Keratinocyte (primary cell): Measurements from ENCODE around the gene FSIP1. TPM values are rescaled to one million over a fixed set of nuclear protein-coding genes. Genes with fewer than 3 reads are reported as not detected.

Source experiments
- DNase-seq: peaks from one replicate; pipeline ENCODE4 v3.0.0-alpha.2; 2011; ENCODE audit warnings: low read depth, missing footprints, low spot score
- FAIRE-seq: peaks from 2 replicates; lab custom pipeline; 2011; peaks lifted over from hg19 to GRCh38; lab: Jason Lieb, UNC
- H2AFZ ChIP-seq: 2 replicates; pipeline ENCODE4 v1.6.0; 2012; ENCODE audit warnings: low read length, control low read depth, inconsistent platforms; ENCODE audit not compliant: control insufficient read depth
- H3K27ac ChIP-seq: 2 replicates; pipeline ENCODE4 v1.5.1; 2011; ENCODE audit warnings: low read length; ENCODE audit not compliant: control insufficient read depth, insufficient read depth
- H3K27me3 ChIP-seq: 3 replicates; pipeline ENCODE4 v1.6.0; 2011; ENCODE audit warnings: low read length; ENCODE audit not compliant: control insufficient read depth, insufficient read depth; ENCODE audit errors: extremely low read depth
- H3K36me3 ChIP-seq, 2 experiments: 2 replicates in 1 of 2; 3 replicates in 1 of 2; pipeline ENCODE4 v1.5.1; 2011; ENCODE audit warnings: low read length in 2 of 2, mild to moderate bottlenecking in 1 of 2; ENCODE audit not compliant: control insufficient read depth in 2 of 2, insufficient read depth in 2 of 2; ENCODE audit errors: extremely low read depth in 1 of 2
- H3K4me1 ChIP-seq: 3 replicates; pipeline ENCODE4 v1.5.1; 2011; ENCODE audit warnings: low read length; ENCODE audit not compliant: control insufficient read depth, insufficient read depth; ENCODE audit errors: extremely low read depth
- H3K4me2 ChIP-seq: 3 replicates; pipeline ENCODE4 v1.6.0; 2011; ENCODE audit warnings: low read depth, low read length; ENCODE audit not compliant: control insufficient read depth, insufficient read depth; ENCODE audit errors: extremely low read depth
- H3K4me3 ChIP-seq, 3 experiments: fragments of 200-600 bp in 1 of 3; sonication (generic) in 1 of 3; 2 replicates in 2 of 3; 3 replicates in 1 of 3; pipeline ENCODE4 v1.5.1; 2011 to 2016; ENCODE audit warnings: low read length in 3 of 3, mild to moderate bottlenecking in 3 of 3, control low read depth in 2 of 3, inconsistent platforms in 1 of 3, low read depth in 1 of 3, mixed read lengths in 1 of 3, mixed run types in 1 of 3, moderate library complexity in 1 of 3; ENCODE audit not compliant: control insufficient read depth in 2 of 3, insufficient read depth in 2 of 3; ENCODE audit errors: extremely low read depth in 1 of 3
- H3K79me2 ChIP-seq: 2 replicates; pipeline ENCODE4 v1.6.0; 2012; ENCODE audit warnings: low read length; ENCODE audit not compliant: control insufficient read depth, insufficient read depth
- H3K9ac ChIP-seq: 3 replicates; pipeline ENCODE4 v1.6.0; 2011; ENCODE audit warnings: low read length; ENCODE audit not compliant: control insufficient read depth, insufficient read depth; ENCODE audit errors: extremely low read depth
- H3K9me1 ChIP-seq: 3 replicates; pipeline ENCODE4 v1.6.0; 2011; ENCODE audit warnings: low read length; ENCODE audit not compliant: control insufficient read depth, insufficient read depth; ENCODE audit errors: extremely low read depth
- H3K9me3 ChIP-seq: 2 replicates; pipeline ENCODE4 v1.5.1; 2012; ENCODE audit warnings: low read depth, low read length; ENCODE audit not compliant: control insufficient read depth
- H4K20me1 ChIP-seq: 3 replicates; pipeline ENCODE4 v1.6.0; 2011; ENCODE audit warnings: low read length; ENCODE audit not compliant: control insufficient read depth, insufficient read depth; ENCODE audit errors: extremely low read depth
- CTCF ChIP-seq, 3 experiments: IDR thresholded peaks in 1 of 3; conservative IDR thresholded peaks in 1 of 3; optimal IDR thresholded peaks in 1 of 3; 2 replicates in 2 of 3; 3 replicates in 1 of 3; pipeline versions ENCODE3 to v1.5.1; 2011; ENCODE audit warnings: low read length in 3 of 3, mild to moderate bottlenecking in 3 of 3, moderate library complexity in 2 of 3, control low read depth in 1 of 3, inconsistent platforms in 1 of 3; ENCODE audit not compliant: insufficient read depth in 2 of 3; ENCODE audit errors: extremely low read depth in 1 of 3
- EZH2 ChIP-seq: IDR thresholded peaks from one replicate; pipeline ENCODE4 v1.6.1; 2012; ENCODE audit warnings: inconsistent platforms, mild to moderate bottlenecking, low read length, moderate library complexity
- dilution Hi-C: fragments of 300-500 bp; cut with MboI; formaldehyde crosslinking; loops from one replicate; pipeline ENCODE4 v1.7.0; 2020; ENCODE audit warnings: low sequenced_read_pairs; ENCODE audit not compliant: extremely low pct_ligation_motif_present
- polyA plus RNA-seq, 5 experiments: library from polyadenylated mRNA; depleted of rRNA in 3 of 5; stranded (reverse) in 3 of 5; stranded (forward) in 1 of 5; unstranded in 1 of 5; fragments of >200 nt; gene quantifications; 1 replicate in 1 of 5; 2 replicates in 3 of 5; 3 replicates in 1 of 5; pipeline versions ENCODE4 v1.2.1 to v1.2.3, GENCODE V29; 2011 to 2012; ENCODE audit warnings: missing spikeins in 2 of 5, low read depth in 1 of 5, low replicate concordance in 1 of 5

FSIP1 gene
- polyA plus RNA-seq, 1 donor (not counting 4 experiments of a cell fraction or from before 2014, with no cell fraction given), result 1.5 TPM

DNA sequence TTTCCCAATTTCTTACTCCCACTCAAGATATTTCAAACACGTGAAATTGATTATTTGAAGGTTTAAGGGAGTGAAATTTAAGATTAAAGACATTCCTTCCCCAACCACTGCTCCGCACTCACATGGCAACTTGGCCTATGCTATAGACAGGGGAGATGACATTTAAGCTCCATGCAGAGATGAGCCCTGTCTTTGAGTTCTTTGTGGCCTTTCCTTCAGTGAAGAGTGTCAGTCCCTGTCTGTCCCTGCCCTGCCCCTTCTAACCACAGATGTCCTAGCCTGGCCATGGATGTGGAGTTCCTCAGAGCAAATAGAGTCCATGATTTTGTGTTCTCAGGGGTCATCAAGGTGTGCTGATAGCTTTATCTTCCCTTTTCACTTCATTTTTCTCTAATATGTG is 231.2 kb downstream of the FSIP1 start:
- Histone ChIP-seq H3K9me1 (no peaks in the 10 kb centered on the region), H4K20me1 (no peaks in the 10 kb centered on the region), H3K36me3 (no peaks in the 10 kb centered on the region), H3K79me2 (no peaks in the 10 kb centered on the region), H3K4me3 (no peak overlapping the region), H3K4me2 (no peak overlapping the region), H3K9ac (no peak overlapping the region), H3K27me3 (no peaks in the 10 kb centered on the region), H3K4me1 (peaks cover 12% of the 10 kb centered on the region), H3K27ac (no peak overlapping the region), H2AFZ (no peak overlapping the region), H3K9me3 (no peaks in the 10 kb centered on the region)
- dilution Hi-C loops, result no loop called here
- FAIRE-seq, result no peak
- DNase-seq, result no peak
- TF ChIP-seq CTCF (optimal IDR thresholded peaks at IDR 0.05 in 1 of 3, IDR thresholded peaks at IDR 0.05 in 1 of 3, conservative IDR thresholded peaks at IDR 0.05 in 1 of 3; ENCODE audit: extremely low read depth in 1 of 3, insufficient read depth in 2 of 3, low read length in 3 of 3) (no peak), EZH2 (no peak)

Other genes with a start within 250 kb of the FSIP1 start
- gene THBS1, start 201.8 kb downstream of the FSIP1 start, polyA plus RNA-seq, result 585 to 1,976 TPM (median 789 TPM) in 3 replicates
- gene GPR176, start 137.4 kb upstream of the FSIP1 start, polyA plus RNA-seq, result 7.5 to 18.8 TPM (median 12.5 TPM) in 3 replicates
- gene EIF2AK4, start 151.3 kb upstream of the FSIP1 start, polyA plus RNA-seq, result 61.3 to 114 TPM (median 85.0 TPM) in 3 replicates